Superior temporal gyrus (tissue), 1 donor: Measurements from ENCODE around the gene MEF2D.

Experiments
- DNase-seq: peaks from one replicate; pipeline ENCODE4 v3.0.0-alpha.2; 2016; ENCODE audit errors: extremely low spot score

The MEF2D gene

DNA sequence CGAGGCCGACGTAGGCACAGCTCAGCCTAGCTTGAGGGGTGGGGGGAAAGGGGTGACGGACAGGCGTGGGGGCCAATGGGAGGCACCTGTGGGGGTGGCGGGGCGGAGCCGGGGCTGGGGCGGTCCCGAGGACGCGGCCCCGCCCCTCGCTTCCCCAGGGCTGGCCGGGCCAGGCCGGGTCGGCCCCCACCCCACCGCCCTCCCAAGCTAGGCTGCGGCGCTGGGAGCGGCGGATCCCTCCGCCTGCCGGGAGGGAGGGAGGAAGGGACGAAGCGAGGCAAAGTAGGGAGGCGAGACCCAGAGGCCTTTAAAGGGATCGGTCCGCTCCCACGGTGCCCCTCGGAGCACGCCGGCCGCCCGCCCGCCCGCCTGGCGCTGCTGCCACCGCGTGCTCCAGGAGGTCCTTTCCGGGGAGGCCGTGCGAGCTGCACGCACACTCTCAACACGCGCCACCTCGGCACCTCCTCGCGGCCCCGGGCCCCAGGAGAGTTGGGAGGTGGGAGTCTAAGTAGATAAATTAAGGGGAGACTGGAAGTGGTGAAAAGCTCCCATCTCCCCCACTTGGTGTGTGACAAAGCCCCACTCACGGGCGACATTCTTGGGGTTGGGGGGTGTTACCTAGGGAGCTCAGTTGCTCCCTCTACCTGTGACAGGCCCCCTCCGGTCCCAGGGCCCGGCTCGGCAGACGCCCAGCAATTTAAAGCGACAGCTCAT, 375 bp upstream of the MEF2D start:
- peak; percentile 92 for DNase-seq

DNA sequence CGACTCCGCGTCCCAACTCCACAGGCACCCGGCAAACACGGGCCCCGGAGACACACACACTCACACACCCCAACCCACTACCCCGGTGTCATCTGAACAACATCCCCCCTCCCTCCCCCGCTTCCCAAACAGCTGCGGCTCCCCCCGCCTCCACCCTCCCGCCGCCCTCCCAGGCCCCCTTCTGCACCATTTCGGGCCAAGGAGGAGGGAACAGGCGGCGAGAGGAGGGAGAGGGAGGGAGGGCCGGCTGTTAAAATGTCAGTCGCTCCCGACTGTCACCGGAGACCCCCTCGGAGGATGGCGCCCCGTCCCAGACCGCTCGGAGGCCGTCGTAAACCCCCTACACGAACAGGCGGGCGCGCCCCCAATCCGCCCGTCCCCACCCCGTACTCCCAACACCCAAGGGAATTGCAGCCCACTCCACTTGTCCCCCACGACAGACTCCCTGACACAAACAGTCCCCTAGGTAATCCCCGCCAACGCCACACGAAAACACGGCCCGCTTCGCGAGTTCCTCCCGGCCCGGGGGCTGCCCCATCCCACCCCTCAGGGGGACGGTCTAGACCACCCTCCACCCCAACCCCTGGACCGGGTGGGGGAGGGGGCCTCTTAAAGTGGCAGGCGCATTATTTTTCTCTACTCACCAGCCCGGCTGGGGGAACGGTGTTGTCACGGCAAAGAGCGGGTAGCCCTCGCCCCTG, 583 bp downstream of the MEF2D start:
- peak; percentile 45 for DNase-seq

- DNase-seq, result peak; percentile 33
Observed at GRCh38 chr1:156499194-156499841, 1.3 kb downstream of the MEF2D start.

- DNase-seq, result peak; percentile 20
Observed at GRCh38 chr1:156498432-156499193, 2.0 kb downstream of the MEF2D start.

GRCh38 chr1:156497743-156498431, 2.7 kb downstream of the MEF2D start:
- DNase-seq, result peak; percentile 62

- peak; percentile 13 for DNase-seq
Observed at GRCh38 chr1:156497078-156497742, 3.4 kb downstream of the MEF2D start.

- DNase-seq, result peak; percentile 33
Observed at GRCh38 chr1:156496211-156496761, 4.3 kb downstream of the MEF2D start.

DNA sequence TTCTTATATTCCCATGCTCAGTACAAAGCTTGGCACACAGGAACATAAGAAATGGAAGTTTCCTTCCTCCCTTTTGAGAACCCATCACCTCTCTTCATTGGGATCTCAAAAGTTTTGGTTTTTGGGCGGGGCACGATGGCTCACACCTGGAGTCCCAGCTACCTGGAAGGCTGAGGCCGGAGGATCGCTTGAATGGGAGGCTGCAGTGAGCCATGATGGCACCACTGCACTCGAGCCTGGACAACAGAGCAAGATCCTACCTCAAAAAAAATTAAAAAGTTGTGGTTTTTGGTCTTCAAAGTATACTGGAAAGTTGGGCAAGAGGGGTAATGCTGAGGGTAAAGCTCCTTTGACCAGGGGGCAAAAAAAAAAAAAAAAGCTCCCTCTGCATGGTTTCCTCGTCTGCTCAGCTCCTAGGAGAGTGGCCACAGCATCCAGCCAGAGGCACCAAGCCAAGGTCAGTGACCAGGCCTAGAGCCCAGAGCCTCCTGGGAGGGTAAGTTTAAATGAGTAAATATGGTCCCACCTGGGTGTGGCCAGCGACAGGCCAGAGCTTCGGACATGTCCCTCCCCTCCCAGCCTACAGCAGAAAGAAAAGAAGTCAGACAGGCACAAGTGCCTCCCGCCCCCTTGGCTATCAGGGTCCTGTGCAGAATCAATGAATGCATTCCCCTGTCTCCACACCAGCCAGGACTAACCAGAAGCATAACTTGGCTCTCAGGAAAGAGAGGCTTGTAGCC, 5.0 kb downstream of the MEF2D start:
- peak; percentile 16 for DNase-seq

DNA sequence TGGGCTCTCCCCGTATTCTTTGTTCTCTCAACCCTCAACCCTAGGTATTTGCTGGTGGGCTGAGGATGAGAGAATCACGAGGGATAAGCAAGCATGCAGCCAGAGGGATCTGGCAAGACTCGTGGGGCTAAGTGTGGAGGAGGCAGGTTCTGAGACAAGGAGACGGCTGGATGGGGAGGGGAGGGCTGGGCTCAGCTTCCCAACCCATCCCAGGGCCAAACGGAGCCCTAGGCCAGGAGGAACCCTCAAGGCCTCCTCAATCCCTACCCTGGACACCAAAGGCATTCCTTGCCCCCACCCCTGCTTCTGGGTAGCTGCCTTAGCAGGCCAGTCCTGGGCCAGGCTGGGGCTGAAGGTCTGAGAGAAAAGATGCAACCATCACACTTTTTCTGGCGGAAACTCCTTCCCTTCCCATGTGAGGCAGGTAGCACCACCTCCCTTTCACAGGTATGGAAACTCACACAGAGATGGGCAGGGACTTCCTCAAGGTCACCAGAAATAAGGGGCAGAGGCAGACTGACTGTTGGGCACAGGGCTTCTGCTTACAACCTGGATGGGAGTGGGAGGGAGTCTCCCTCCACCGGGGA, 6.2 kb downstream of the MEF2D start:
- no peak for DNase-seq

- no peak for DNase-seq
Observed at GRCh38 chr1:156493742-156494141, 6.8 kb downstream of the MEF2D start.

DNA sequence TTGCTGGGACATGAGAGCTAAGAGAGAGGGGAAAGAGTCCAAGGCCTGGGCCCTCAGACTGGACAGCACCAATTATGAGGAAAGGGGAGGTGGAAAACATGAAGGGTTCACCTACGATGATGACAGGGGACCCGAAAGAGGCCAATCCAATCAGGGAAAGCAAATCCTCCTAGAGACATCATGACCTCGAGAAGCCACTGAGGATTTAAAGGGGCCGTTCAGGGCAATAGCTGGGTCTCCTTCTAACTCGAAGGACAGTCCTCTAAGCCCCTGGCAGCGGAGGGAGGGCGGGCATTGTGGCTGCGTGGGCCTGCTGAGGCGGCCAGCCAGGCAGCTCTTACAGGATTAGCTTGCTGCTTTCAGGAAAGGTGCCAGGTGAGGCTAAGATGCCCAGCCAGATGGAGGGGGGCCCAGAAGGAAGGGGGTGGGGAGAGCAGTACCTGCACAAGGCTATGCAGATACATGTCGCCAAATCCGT, 7.4 kb downstream of the MEF2D start:
- peak; percentile 34 for DNase-seq

DNA sequence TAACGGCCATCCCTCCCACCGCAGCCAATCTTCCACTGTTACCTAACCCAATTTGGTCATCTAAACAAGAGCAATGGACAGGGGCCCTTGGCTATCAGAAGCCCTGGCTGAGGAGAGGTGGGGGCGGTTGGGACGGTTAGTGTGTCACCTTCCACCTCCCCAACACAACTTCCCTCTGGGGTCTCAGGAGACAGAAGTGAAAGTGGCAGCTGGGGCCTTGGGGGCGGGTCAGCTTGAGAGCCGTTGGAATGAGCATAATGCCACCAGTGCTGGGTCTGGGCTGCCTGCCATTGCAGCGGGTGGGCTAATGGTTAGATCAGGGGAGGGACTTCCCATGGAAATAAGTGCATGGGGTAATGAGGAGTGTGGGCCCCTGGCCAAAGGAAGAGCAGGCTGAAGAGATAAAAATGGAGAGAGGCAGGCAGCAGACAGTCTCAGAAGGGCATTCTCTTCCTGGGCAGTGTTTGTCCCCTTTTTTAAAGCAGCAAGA, 7.9 kb downstream of the MEF2D start:
- peak; percentile 44 for DNase-seq

DNA sequence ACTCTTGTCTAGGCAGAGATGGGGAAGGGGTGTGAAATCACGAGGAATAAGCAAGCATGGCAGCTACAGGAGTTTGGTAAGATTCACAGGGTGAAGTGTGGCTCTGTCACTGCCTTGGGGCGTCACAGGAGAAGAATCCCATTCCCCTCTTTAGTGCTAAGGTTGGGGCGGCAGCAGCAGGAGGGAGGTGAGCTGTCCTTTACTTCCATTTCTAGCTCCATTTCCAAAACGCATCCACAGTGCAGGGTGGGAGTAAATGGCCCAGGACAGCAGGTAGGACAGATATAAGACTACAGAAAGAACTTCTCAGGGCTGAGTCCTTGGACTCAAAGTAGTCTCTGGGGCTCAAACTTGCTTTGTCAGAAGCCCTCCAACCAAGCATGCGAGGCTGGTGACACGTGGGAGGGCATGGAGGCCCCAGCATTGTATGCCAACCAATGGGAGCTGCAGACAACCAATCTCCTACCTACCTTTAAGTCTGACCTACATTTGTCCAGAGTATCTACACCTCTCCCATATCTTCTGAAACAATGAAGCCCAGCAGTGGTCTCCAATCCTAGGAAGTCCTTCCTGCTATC, 8.5 kb downstream of the MEF2D start:
- DNase-seq, result peak; percentile 13

DNA sequence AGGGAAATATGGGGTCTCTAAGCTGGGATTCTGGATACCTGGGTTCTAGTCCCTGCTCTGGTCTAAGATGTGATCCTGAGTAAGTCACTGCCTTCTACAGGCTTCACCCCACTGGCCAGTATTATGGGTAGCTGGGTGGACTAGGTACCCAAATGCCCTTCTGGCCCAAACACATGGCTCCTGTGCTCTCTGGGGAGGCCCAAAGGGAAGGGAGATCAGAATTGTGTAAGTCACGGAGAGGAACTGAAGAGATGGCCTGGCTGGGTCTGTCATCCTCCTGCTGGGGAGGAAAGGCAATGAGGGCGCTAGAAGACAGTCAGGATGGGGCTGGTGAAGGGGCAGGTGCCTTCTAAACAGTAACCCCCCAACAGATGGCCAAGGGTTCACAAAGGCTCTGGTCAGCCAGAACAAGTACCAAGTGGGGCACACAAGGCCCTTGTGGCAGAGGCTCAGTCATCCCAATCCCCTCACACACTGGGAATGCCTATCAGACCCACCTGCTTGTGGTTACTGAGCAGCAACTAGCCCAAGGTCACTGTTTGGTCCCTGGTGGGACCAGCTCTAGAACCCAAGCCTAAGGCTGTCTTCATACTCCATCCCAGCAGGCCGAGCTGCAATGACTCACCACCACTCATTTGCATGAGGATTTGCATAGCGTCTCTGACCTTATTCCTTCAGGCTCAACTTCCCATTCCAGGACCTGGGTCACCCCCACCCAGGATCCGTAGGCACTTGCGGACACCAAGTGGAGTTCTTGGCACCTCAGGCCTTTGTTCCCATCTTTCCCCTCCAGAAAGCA, 9.2 kb downstream of the MEF2D start:
- peak; percentile 13 for DNase-seq

DNA sequence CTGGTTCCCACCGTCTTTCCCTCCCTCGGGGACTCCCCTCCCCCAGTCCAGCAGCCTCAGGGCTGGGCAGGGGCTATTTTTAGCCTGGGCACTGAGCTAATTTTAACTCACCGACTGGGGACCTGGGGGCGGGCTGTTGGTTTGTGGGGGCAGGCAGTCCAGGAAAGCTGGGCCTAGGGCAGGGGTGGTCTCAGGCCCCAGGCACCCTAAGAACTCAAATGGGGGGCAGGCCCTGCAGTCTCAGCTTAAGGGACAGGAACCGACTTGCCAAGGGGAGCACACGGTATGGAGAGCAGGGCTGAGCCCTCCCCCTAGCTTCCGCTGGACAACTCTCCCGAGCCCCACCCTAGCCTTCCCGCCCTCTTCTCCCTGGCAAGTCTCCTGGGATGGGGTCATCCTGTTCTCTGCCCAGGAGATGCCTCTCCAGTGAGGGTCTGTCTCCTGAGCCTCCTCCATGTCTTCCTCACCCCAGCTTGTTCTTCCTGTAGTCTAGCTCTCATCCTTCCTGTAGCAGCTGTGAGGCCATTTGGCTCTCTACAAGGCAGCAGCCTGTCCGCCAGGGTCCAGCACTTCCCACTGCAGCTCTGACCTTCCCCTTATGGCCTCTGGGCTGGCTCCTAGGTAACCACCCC, 10.1 kb downstream of the MEF2D start:
- DNase-seq, result no peak

DNA sequence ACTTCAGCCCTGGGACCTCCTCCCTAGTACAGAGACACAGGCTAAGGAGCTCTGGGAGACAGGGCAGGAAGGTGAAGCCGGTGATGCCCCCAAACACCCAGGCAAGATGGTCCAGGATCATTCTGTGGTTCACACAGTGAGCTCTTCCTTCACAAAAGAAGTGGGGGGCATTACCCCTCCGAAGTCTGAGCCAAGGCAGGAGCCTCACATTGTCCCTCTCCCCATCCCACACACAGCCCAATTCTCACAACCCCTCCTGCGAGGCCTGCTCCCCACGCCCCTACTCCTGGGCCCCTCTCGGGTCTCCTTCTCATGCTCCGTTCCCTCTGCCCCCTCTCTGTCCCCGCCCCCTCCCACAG, 10.7 kb downstream of the MEF2D start:
- no peak for DNase-seq

GRCh38 chr1:156489166-156489934, 11.2 kb downstream of the MEF2D start:
- DNase-seq, result peak; percentile 74
